H1 (cell line): ENCODE results near the gene APOM.

Source experiments
- CTCF ChIP-seq, 3 experiments: IDR thresholded peaks; 1 replicate in 2 of 3; 2 replicates in 1 of 3; pipeline versions ENCODE4 v1.5.1 to v1.6.1; 2011; ENCODE audit warnings: low read length in 3 of 3, mild to moderate bottlenecking in 3 of 3, inconsistent platforms in 2 of 3, low read depth in 1 of 3, moderate library complexity in 1 of 3; ENCODE audit not compliant: insufficient read depth in 1 of 3; ENCODE audit errors: control extremely low read depth in 1 of 3
- EZH2 ChIP-seq: fragments of 200-600 bp; sonication (generic); IDR thresholded peaks from 2 replicates; pipeline ENCODE4 v1.7.1; 2012; ENCODE audit warnings: low read depth, mild to moderate bottlenecking, moderate library complexity, low read length, inconsistent platforms; ENCODE audit not compliant: severe bottlenecking
- JUND ChIP-seq: IDR thresholded peaks from 2 replicates; pipeline ENCODE4 v1.6.1; 2011; ENCODE audit warnings: mild to moderate bottlenecking, improper control_type of control experiment, low read length
- KDM5A ChIP-seq: fragments of 200-600 bp; IDR thresholded peaks from 2 replicates; pipeline ENCODE4 v1.7.1; 2012; ENCODE audit warnings: mild to moderate bottlenecking, low read length, inconsistent platforms, mixed read lengths
- POLR2AphosphoS5 ChIP-seq: IDR thresholded peaks from 2 replicates; pipeline ENCODE4 v1.6.1; 2011; ENCODE audit warnings: low read depth, low read length
- RAD21 ChIP-seq, 2 experiments: IDR thresholded peaks in 1 of 2; conservative IDR thresholded peaks in 1 of 2; 2 replicates each; pipeline ENCODE4 v1.6.1; 2011; ENCODE audit warnings: low read depth in 2 of 2, low read length in 2 of 2, improper control_type of control experiment in 1 of 2, inconsistent platforms in 1 of 2, mild to moderate bottlenecking in 1 of 2, moderate library complexity in 1 of 2
- SRF ChIP-seq: IDR thresholded peaks from 2 replicates; pipeline ENCODE4 v1.6.1; 2011; ENCODE audit warnings: mild to moderate bottlenecking, low read depth, low read length, moderate library complexity
- SUZ12 ChIP-seq: fragments of 200-600 bp; sonication (generic); IDR thresholded peaks from 2 replicates; pipeline ENCODE4 v1.6.1; 2012; ENCODE audit warnings: mild to moderate bottlenecking, inconsistent platforms, low read length, moderate library complexity, mixed read lengths
- TCF12 ChIP-seq: IDR thresholded peaks from 2 replicates; pipeline ENCODE4 v1.6.1; 2011; ENCODE audit warnings: low read depth, mild to moderate bottlenecking, low read length
- YY1 ChIP-seq: IDR thresholded peaks from 2 replicates; pipeline ENCODE4 v1.6.1; 2011; ENCODE audit warnings: low read depth, mild to moderate bottlenecking, low read length
- TF ChIP-seq, protein P1 (sequence below): IDR thresholded peaks from 2 replicates; pipeline ENCODE4 v1.6.1; 2012; ENCODE audit warnings: inconsistent platforms

GRCh38 chr6:31697555-31697954 lies 41.9 kb downstream of the APOM start:
- TF ChIP-seq SRF (no peak), POLR2AphosphoS5 (no peak), CTCF (IDR thresholded peaks at IDR 0.05; ENCODE audit: control extremely low read depth in 1 of 3, insufficient read depth in 1 of 3, low read depth in 1 of 3, low read length in 3 of 3) (no peak), SUZ12 (no peak), EZH2 (no peak), KDM5A (no peak), JUND (no peak), YY1 (no peak), RAD21 (IDR thresholded peaks at IDR 0.05 in 1 of 2, conservative IDR thresholded peaks at IDR 0.05 in 1 of 2; ENCODE audit: low read depth in 2 of 2, low read length in 2 of 2) (no peak), TCF12 (no peak)
- TF ChIP-seq, protein P1, sequence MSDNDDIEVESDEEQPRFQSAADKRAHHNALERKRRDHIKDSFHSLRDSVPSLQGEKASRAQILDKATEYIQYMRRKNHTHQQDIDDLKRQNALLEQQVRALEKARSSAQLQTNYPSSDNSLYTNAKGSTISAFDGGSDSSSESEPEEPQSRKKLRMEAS: no peak
